Thoracic aorta (tissue), 2 donors: ENCODE data around the gene PPTC7. TPM values are rescaled to one million over a fixed set of nuclear protein-coding genes. Genes with fewer than 3 reads are reported as not detected.

Experiments used
- ATAC-seq: fragments of 150-250 bp; one replicate; pipeline ENCODE4 v1.8.0; 2017; ENCODE audit warnings: low read depth; ENCODE audit not compliant: insufficient number of reproducible peaks, low FRiP score
- DNase-seq: peaks from one replicate; pipeline ENCODE4 v3.0.0-alpha.2; 2020; ENCODE audit warnings: low spot score
- H3K27ac ChIP-seq, 2 donors: fragments of 200-600 bp; sonication (generic); 1 replicate in 1 of 2; 2 replicates in 1 of 2; pipeline ENCODE4 v1.5.1; 2016; ENCODE audit warnings: mild to moderate bottlenecking in 2 of 2, moderate library complexity in 2 of 2
- H3K27me3 ChIP-seq: fragments of 200-600 bp; sonication (generic); replicated peaks from 2 replicates; pipeline ENCODE4 v1.6.0; 2016; ENCODE audit warnings: mild to moderate bottlenecking; ENCODE audit not compliant: insufficient read depth
- H3K36me3 ChIP-seq: fragments of 200-600 bp; sonication (generic); one replicate; pipeline ENCODE4 v1.5.1; 2016
- H3K4me1 ChIP-seq, 2 donors: fragments of 200-600 bp; sonication (generic); 1 replicate in 1 of 2; 2 replicates in 1 of 2; pipeline versions ENCODE4 v1.5.1 to v1.6.0; 2016; ENCODE audit warnings: low read depth in 2 of 2, mild to moderate bottlenecking in 1 of 2; ENCODE audit not compliant: control insufficient read depth in 1 of 2
- H3K4me3 ChIP-seq: fragments of 200-600 bp; sonication (generic); 2 replicates; pipeline ENCODE4 v1.5.1; 2016; ENCODE audit warnings: mild to moderate bottlenecking
- H3K9me3 ChIP-seq: fragments of 200-600 bp; sonication (generic); 2 replicates; pipeline ENCODE4 v1.5.1; 2016
- total RNA-seq, 2 donors: library from RNA; depleted of rRNA; stranded (reverse); fragments of >200 nt; gene quantifications; one replicate each; pipeline versions ENCODE4 v1.1.0 to v1.2.3, GENCODE V29; 2016
- TF ChIP-seq, protein P1 (sequence below): fragments of 200-600 bp; sonication (generic); IDR thresholded peaks from one replicate; pipeline ENCODE4 v1.5.1; 2019; ENCODE audit warnings: antibody characterized with exemption

Gene PPTC7
- total RNA-seq, 2 donors from 2014 or later: 11.8 to 30.4 TPM

DNA sequence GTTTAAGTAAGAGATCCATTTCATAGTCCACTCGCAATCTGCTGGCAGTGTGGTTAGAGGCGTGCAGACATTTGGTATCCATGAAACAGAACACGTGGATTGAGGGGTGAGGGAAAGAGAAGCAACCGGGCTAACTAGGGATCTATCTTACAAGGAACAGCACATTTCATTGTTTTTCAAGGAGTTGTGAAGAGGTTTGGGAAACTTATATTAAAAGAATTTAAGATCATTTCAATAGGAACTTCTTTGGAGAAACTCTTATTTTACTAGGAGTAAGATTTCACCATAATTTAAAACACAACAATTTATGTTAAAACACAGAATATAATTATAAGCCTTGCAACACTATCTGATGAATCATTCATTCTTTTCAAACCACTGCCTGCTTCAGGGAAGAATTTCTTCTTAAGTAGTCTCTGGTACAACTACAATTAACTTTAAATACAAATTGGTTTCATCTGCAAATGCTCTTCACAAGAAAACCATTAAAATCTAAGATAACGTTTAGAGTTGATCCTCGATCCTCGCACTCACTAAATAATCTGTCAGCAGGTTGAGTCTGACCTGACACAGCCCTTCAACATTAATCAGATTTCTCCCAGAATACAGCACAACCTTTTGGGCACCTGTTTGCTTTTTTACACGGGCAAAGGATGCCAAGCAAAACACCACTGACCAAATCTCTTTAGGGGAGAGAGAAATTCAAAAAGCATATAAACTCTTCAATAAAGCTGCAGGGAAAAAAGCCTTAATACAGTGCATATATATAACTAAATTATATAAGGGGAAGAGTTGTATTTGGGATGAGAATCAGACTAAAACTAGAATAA, 27.3 kb downstream of the PPTC7 start:
- Histone ChIP-seq H3K4me1 (peaks cover 9 to 16% of the 10 kb centered on the region in 2 donors), H3K4me3 (no peak overlapping the region), H3K27ac (no peak overlapping the region), H3K27me3 (no peaks in the 10 kb centered on the region), H3K36me3 (no peaks in the 10 kb centered on the region), H3K9me3 (no peaks in the 10 kb centered on the region)
- DNase-seq (no peak), ATAC-seq (no peak)
- TF ChIP-seq, protein P1, sequence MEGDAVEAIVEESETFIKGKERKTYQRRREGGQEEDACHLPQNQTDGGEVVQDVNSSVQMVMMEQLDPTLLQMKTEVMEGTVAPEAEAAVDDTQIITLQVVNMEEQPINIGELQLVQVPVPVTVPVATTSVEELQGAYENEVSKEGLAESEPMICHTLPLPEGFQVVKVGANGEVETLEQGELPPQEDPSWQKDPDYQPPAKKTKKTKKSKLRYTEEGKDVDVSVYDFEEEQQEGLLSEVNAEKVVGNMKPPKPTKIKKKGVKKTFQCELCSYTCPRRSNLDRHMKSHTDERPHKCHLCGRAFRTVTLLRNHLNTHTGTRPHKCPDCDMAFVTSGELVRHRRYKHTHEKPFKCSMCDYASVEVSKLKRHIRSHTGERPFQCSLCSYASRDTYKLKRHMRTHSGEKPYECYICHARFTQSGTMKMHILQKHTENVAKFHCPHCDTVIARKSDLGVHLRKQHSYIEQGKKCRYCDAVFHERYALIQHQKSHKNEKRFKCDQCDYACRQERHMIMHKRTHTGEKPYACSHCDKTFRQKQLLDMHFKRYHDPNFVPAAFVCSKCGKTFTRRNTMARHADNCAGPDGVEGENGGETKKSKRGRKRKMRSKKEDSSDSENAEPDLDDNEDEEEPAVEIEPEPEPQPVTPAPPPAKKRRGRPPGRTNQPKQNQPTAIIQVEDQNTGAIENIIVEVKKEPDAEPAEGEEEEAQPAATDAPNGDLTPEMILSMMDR: no peak

DNA sequence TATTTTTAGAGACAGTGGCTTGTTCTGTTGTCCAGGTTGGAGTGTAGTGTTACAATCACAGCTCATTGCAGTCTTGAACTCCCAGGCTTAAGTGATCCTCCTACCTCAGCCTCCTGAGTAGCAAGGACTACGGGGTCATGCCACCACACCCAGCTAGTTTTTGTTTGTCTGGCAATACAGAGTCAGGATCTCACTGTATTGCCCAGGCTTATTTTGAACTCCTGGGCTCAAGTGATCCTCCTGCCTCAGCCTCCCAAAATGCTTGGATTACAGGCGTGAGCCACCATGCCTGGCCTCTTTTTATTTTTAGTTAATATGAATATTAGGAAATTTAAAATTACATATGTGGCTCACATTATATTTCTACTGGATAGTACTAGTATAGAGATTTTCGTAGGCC, 28.9 kb downstream of the PPTC7 start:
- peaks cover 9 to 16% of the 10 kb centered on the region in 2 donors for H3K4me1 ChIP-seq
- no peak overlapping the region for H3K27ac ChIP-seq
- H3K9me3 ChIP-seq: no peaks in the 10 kb centered on the region
- no peak for ATAC-seq
- no peaks in the 10 kb centered on the region for H3K27me3 ChIP-seq
- H3K4me3 ChIP-seq: no peak overlapping the region
- DNase-seq: no peak
- TF ChIP-seq, protein P1: no peak
- no peaks in the 10 kb centered on the region for H3K36me3 ChIP-seq

DNA sequence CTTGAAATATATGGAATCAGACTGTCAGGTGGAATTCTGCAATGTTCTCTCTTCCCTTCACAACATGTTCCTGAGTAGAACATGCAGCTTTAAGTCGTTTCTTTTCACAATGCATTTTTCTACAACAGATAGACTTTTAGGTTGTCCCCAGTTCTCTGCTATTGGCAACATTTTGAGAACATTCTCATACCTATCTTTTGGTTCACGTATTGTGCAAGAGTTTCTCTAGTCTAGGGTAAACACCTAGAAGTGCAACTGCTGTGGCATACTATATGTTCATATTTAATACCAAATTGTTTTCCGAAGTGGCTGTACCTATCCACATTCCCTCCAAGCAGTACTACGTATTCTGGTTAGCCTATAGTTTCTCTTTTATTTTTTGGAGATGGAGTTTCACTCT, 32.1 kb downstream of the PPTC7 start:
- ATAC-seq (no peak), DNase-seq (no peak)
- Histone ChIP-seq H3K9me3 (no peaks in the 10 kb centered on the region), H3K4me3 (no peak overlapping the region), H3K36me3 (no peaks in the 10 kb centered on the region), H3K4me1 (peaks cover 15 to 19% of the 10 kb centered on the region in 2 donors), H3K27me3 (no peaks in the 10 kb centered on the region), H3K27ac (no peak overlapping the region)
- TF ChIP-seq, protein P1: no peak

DNA sequence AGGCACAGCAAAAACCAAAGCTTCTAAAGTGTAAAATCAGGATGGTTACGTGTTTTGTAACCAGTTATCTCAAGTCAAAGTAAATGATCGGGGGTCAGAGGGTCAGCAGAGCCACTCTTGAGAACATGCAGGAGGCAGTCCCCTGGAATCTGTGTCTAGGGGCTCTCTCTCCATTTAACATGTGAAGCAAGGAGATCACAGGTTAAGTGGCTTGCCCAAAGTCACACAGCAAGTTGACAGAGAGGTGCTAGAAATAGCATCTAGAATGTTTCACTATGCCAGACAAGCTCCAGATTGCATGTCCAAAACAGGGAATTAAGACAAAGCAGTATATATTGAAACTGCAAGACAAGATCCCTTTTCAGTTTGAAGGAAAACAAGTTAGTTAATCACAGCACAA, 33.4 kb downstream of the PPTC7 start:
- no peak for DNase-seq
- Histone ChIP-seq H3K27me3 (no peaks in the 10 kb centered on the region), H3K27ac (no peak overlapping the region), H3K4me1 (peaks cover 9 to 16% of the 10 kb centered on the region in 2 donors), H3K4me3 (no peak overlapping the region), H3K36me3 (no peaks in the 10 kb centered on the region), H3K9me3 (no peaks in the 10 kb centered on the region)
- no peak for ATAC-seq
- TF ChIP-seq, protein P1: no peak

DNA sequence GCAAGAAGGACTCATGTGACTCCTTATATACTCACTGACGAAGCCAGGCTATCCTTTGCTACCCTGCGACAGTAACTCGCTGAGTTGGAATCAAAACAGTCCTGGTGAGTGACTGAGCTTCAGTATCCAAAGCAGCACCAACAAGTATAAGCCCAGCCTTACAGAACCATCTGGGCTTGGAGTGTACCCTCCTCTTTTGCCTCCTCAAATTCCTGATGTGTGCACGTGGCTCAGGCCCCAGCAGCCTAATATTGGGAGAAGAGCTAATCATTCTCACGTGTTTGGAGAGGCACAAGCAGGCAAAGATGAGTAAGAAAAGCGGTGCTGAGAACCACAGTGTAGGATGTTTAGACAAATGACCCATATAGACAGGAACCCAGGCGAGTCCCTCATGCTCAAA, 34.4 kb downstream of the PPTC7 start:
- no peak overlapping the region for H3K4me3 ChIP-seq
- H3K27ac ChIP-seq: no peak overlapping the region
- H3K9me3 ChIP-seq: no peaks in the 10 kb centered on the region
- ATAC-seq (no peak), DNase-seq (no peak)
- H3K27me3 ChIP-seq: no peaks in the 10 kb centered on the region
- no peaks in the 10 kb centered on the region for H3K36me3 ChIP-seq
- TF ChIP-seq, protein P1: no peak
- H3K4me1 ChIP-seq: peaks cover 12 to 25% of the 10 kb centered on the region in 2 donors
